CD1c-positive myeloid dendritic cell (primary cell): ENCODE measurements around the gene FOXN4.

Experiments used
- DNase-seq: peaks from one replicate; pipeline ENCODE4 v3.0.0-alpha.2; 2016; ENCODE audit errors: extremely low spot score

FOXN4 gene

DNA sequence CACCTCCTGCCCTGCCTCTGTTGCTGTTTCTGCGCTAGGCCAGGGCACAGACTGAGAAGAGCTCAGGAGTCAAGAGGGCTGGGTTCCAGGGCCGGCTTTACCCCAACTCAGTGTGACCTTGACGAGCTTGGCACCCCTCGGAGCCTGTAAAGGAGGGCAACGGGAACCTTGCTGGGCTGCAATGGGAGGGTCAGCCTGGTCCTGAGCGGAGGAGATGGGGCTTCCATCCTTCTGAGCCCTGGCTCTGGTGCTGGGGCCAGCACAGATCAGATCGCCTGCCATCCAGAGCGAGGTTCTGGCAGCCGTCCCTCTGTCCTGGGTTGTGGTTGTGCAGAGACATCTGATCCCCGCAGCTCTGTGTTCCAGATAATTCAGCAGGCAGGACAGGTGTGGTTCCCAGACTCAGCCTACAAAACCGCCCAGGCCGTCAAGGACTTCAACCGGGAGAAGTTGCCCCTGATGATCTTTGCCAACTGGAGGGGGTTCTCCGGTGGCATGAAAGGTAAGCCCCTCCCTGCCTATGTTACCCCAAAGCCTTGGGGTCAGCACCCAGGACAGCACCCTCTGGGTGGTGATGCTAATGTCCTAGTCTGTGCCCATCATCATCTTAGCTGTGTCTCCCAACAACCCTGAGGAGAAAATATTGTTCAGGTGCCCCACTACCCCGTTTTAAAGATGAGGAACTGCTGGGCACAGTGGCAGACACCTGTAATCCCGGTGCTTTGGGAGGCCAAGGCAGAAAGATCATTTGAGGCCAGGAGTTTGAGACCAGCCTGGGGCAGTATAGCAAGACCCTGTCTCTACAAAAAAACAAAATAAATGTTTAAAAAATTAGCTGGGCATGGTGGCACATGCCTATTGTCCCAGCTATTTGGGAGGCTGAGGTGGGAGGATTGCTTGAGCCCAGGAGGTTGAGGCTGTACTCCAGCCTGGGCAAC is 50.2 kb downstream of the FOXN4 start:
- DNase-seq: no peak

DNA sequence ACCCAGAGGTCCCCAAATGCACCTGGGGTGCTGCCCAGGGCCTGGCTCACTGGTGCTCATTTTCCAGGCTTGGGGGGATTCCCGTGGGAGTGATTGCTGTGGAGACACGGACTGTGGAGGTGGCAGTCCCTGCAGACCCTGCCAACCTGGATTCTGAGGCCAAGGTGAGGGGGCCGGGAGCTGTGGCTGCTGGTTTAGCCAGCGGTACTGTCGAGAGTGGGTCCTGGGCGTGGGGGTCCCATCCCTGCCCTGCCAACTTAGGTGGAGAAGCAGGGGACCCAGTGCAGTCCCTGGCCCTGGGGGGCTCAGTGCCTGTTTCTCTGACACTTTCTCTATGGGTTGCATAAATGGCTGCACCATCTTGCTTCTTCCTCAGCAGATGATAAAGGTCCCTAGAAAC is 50.9 kb downstream of the FOXN4 start:
- no peak for DNase-seq

GRCh38 chr12:109256011-109256410 is 53.1 kb downstream of the FOXN4 start:
- no peak for DNase-seq

GRCh38 chr12:109255377-109255776 is 53.7 kb downstream of the FOXN4 start:
- no peak for DNase-seq

DNA sequence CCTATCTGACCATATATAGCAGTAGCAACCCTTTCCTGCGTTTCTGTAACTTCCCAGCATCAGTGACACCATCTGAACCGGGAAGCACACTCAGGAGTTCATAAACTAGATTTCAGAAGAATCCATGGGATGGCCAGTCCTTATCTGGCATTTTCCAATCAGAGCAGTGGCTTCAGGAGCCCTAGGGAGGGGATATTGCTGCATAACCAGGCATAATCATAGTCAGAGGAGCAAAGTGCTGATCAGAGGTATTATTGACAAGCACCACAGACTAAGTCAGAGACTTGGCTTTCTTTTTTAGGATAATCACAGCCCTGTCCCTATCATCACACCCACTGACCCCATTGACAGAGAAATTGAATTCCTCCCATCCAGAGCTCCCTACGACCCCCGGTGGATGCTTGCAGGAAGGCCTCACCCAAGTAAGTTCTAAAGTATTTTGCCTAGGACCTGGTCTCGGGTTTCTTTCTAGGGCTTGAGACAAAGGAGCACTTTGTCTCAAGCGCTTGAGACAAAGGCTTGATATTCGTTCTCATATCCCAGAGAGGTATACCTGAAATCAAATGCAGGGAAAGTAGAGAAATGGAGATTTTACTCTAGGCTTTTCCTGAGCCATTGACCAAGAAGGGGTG is 55.1 kb downstream of the FOXN4 start:
- DNase-seq: no peak

GRCh38 chr12:109252799-109253198 is 56.3 kb downstream of the FOXN4 start:
- DNase-seq: no peak

DNA sequence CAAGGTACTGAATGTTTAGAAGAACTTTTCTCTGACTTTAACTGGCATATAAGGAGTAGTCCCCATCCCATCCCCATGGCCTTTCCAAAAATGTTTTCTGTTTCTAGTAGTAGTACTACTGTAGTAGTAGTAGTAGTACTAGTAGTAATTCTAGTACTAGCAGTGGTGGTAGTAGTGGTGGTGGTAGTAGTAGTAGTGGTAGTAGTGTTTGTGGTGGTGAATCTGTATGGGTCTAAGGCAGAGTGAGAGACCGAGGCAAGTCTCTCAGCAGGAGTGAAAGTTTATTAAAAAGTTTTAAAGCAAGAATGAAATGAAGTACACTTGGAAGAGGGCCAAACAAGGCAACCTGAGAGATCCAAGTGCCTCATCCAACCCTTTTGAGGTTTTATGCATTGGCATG is 58.6 kb downstream of the FOXN4 start:
- DNase-seq: no peak

- no peak for DNase-seq
These were observed 61.0 kb downstream of the FOXN4 start for GRCh38 chr12:109247831-109248654.

GRCh38 chr12:109246221-109246620 is 62.9 kb downstream of the FOXN4 start:
- DNase-seq: no peak

DNA sequence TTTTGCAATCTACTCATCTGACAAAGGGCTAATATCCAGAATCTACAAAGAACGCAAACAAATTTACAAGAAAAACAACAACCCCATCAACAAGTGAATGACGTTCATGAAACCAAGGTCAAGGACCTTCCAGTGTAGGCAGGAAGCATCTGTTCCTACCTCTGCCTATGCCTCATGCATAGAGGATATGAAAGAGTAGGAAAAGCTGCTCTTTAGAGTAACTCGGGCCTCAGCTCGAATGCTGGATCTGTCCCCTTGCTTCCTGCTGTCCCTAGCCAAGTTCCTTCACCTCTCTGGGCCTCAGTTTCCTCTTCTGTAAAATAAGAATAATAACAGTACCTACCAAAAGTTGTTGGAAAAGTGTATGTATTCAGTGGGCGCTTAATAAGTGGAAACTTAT is 65.0 kb downstream of the FOXN4 start:
- DNase-seq: no peak

DNA sequence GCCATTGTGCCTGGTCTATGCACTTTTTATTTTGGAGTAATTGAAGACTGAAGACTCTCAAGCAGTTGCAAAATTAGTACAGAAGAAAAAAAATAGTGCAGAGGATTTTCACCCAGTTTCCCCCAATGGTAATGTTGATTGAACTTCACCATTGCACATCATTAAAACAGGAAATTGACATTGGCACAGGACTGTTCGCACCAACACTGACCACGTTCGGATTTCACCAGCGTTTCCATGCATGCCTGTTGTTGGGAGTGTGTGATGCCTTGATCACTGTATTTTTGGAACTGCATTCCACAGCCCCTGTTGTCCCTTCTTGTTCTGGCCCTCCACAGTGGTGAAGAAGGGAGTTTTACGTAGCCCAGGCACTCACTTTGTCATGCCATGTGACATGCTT is 67.1 kb downstream of the FOXN4 start:
- DNase-seq: no peak

GRCh38 chr12:109240365-109240764 is 68.7 kb downstream of the FOXN4 start:
- DNase-seq: no peak

GRCh38 chr12:109239691-109240090 is 69.4 kb downstream of the FOXN4 start:
- no peak for DNase-seq

DNA sequence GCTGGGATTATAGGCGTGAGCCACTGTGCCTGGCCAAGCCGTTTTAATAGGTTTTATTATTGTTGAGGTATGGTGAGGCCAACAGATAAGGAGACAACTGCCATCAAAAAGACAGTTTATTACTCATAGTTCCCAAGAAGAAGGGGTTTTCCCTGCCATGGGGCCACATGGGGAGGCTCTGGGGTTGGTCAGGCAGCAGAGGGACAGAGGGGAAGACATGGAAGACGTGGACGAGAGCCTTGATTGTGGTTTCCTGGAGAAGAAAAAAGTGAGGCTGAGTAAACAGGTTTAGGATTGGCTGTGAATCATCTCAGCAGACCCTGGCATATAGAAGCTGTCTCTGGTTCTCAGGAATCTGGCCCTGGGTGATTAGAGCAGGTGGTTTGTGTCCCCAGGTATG is 69.9 kb downstream of the FOXN4 start:
- DNase-seq: no peak

- DNase-seq: no peak
These were observed 72.8 kb downstream of the FOXN4 start for GRCh38 chr12:109236257-109236656.

- DNase-seq: no peak
These were observed 75.1 kb downstream of the FOXN4 start for GRCh38 chr12:109234012-109234411.

GRCh38 chr12:109232731-109233130 is 76.4 kb downstream of the FOXN4 start:
- DNase-seq: no peak

- DNase-seq: no peak
These were observed 78.9 kb downstream of the FOXN4 start for GRCh38 chr12:109230193-109230592.

- DNase-seq: no peak
These were observed 80.4 kb downstream of the FOXN4 start for GRCh38 chr12:109228664-109229063.
